ENCODE results near the gene LIPE. TPM values are rescaled to one million over a fixed set of nuclear protein-coding genes. Genes with fewer than 3 reads are reported as not detected.

The LIPE gene
- total RNA-seq, 1 experiment from 2014 or later, result 10.2 TPM

GRCh38 chr19:42403586-42403985 lies 23.6 kb downstream of the LIPE start:
- peaks cover 59% of the 10 kb centered on the region for H3K27me3 Mint-ChIP-seq (ENCODE audit: low read depth)
- no peak overlapping the region for H3K27ac Mint-ChIP-seq
- ChIA-PET CTCF (interaction anchor here (1.0 to 4.2 kb wide), 2 partner anchors 17 to 35 kb away, joined by 5 to 28 read pairs; no protein-coding TSS in a partner anchor), POLR2A (no interaction called here)
- peaks cover 16% of the 10 kb centered on the region for H3K4me1 Mint-ChIP-seq
- H3K9me3 Mint-ChIP-seq, result no peaks in the 10 kb centered on the region
- ATAC-seq (no peak), DNase-seq (ENCODE audit: low spot score) (no peak)
- H3K36me3 Mint-ChIP-seq, result 0 out of 2 replicates have a peak, but pooled peaks cover 8% of the 10 kb centered on the region
- H3K4me3 Mint-ChIP-seq, result no peak overlapping the region; the same call in 1 of the 2 replicates
- TF ChIP-seq KAT7 (CRISPR knock-in tag; IDR thresholded peaks at IDR 0.05; ENCODE audit: borderline replicate concordance) (no peak), CDX4 (CRISPR knock-in tag; IDR thresholded peaks at IDR 0.05; ENCODE audit: borderline replicate concordance) (no peak), NR3C1 (CRISPR knock-in tag; conservative IDR thresholded peaks at IDR 0.05; ENCODE audit: low read depth) (no peak), HMGA2 (CRISPR knock-in tag; IDR thresholded peaks at IDR 0.05) (no peak), SOX15 (CRISPR knock-in tag; IDR thresholded peaks at IDR 0.05) (no peak), IRF2 (CRISPR knock-in tag; IDR thresholded peaks at IDR 0.05; ENCODE audit: borderline replicate concordance, low read depth) (no peak), E2F5 (CRISPR knock-in tag; IDR thresholded peaks at IDR 0.05) (no peak), GTF2I (CRISPR knock-in tag; conservative IDR thresholded peaks at IDR 0.05) (no peak)

- Mint-ChIP-seq H3K36me3 (0 out of 2 replicates have a peak, but pooled peaks cover 2% of the 10 kb centered on the region), H3K9me3 (no peaks in the 10 kb centered on the region), H3K4me3 (peak overlapping the region; percentile 77), H3K27me3 (ENCODE audit: low read depth) (peaks cover 53% of the 10 kb centered on the region), H3K27ac (no peak overlapping the region), H3K4me1 (peaks cover 21% of the 10 kb centered on the region)
- POLR2A ChIA-PET, result interaction anchor here (0.7 to 2.7 kb wide), 2 partner anchors 21 to 36 kb away, joined by 3 to 13 read pairs; no protein-coding TSS in a partner anchor
- DNase-seq (ENCODE audit: low spot score), result no peak
- TF ChIP-seq ZNF671 (CRISPR knock-in tag; IDR thresholded peaks at IDR 0.05) (no peak), ZSCAN18 (CRISPR knock-in tag; IDR thresholded peaks at IDR 0.05) (no peak), ETV6 (CRISPR knock-in tag; IDR thresholded peaks at IDR 0.05) (no peak), AFF4 (CRISPR knock-in tag; IDR thresholded peaks at IDR 0.05; ENCODE audit: borderline replicate concordance) (no peak), CREB1 (CRISPR knock-in tag; IDR thresholded peaks at IDR 0.05) (no peak), HMGA2 (CRISPR knock-in tag; IDR thresholded peaks at IDR 0.05) (no peak), EMX1 (CRISPR knock-in tag; IDR thresholded peaks at IDR 0.05) (no peak), OVOL2 (CRISPR knock-in tag; IDR thresholded peaks at IDR 0.05; ENCODE audit: borderline replicate concordance) (no peak)
- ATAC-seq, result no peak
- CTCF ChIA-PET, result interaction anchor here (0.7 to 4.2 kb wide), 13 partner anchors 9 to 307 kb away, joined by 3 to 28 read pairs (median 9); no protein-coding TSS in a partner anchor
Measured at GRCh38 chr19:42402376-42403116, 24.6 kb downstream of the LIPE start.
